Stimulated activated CD4-positive, alpha-beta T cell treated with anti-CD3 and anti-CD28 coated beads, Interleukin-15, amount 100 ng/mL, for 1 hour (primary cell): ENCODE measurements around the gene FLT4.
A peak's percentile ranks its signal among the peaks of the same experiment; 100 is the strongest.

ENCODE experiments used
- DNase-seq, 2 donors: peaks; one replicate each; pipeline ENCODE4 v3.0.0-alpha.2; 2020; ENCODE audit warnings: low read depth in 1 of 2, low spot score in 1 of 2

FLT4 gene

GRCh38 chr5:180609386-180609785 is 40.0 kb downstream of the FLT4 start:
- no peak for DNase-seq

GRCh38 chr5:180608572-180609310 is 40.7 kb downstream of the FLT4 start:
- no peak for DNase-seq

GRCh38 chr5:180607861-180608571 is 41.4 kb downstream of the FLT4 start:
- DNase-seq = no peak

GRCh38 chr5:180606215-180606785 is 43.1 kb downstream of the FLT4 start:
- DNase-seq = no peak

DNA sequence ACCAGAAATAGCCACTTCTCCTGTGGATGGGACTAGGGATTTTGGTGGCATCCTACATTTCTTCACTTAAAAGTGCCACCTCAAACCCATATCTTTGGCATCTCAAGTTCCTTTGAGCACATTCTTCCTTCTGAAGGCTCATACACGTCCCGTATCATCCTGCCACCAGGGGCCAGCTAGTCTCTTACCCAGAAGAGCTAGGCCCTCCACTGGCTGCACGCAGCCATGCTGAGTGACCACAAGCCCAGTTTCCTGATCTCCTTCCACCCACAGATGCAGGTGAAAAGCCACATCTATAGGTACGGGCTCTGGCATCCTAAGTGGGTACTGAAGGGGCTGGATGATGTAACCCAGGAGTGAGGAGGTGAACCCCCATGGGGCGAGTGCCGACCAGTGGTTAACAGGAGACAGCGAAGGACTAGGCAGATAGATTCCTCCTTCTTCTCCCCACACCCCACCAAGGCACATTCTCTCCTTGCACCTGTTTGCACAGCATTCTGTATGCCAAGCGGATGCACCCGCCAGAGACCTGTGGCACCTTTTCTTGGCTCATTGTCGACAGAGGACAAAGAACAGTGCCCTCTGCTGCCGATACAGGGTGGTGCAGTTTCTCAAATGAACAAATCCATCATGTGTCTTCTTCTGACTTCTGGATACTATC is 43.7 kb downstream of the FLT4 start:
- DNase-seq = peak in 1 of 2 donors; percentile 41

GRCh38 chr5:180604271-180604670 is 45.1 kb downstream of the FLT4 start:
- DNase-seq = no peak

- no peak for DNase-seq
Observed at GRCh38 chr5:180603076-180603594, 46.3 kb downstream of the FLT4 start.

DNA sequence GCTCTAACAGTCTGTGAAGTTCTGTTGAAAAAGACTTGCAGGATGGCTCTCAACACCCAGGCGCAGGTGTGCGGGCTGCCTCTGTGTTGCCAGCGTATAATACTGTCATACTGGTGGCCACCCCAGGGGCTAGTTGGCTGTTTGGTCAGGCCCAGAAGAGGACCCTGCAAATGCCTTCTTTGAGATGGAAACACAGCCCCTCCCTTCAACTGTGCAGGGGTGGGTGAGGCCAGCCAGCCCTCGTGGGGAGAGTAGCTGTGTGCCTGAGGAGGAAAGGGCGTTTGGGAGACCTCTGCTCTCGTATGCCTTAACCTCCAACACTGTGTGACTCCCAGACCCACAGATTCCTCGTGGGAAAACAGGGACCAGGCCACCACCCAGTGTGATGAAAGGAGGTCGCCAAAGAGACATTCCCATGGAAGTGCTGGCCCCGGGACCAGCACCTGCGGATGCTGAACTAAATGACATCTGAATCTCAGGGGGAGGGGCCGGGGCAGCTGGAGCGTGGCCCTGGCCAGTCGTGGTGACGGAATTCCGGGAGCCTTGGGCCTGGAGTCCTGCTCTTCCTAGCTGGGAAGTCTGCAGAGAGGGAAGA is 46.8 kb downstream of the FLT4 start:
- no peak for DNase-seq

DNA sequence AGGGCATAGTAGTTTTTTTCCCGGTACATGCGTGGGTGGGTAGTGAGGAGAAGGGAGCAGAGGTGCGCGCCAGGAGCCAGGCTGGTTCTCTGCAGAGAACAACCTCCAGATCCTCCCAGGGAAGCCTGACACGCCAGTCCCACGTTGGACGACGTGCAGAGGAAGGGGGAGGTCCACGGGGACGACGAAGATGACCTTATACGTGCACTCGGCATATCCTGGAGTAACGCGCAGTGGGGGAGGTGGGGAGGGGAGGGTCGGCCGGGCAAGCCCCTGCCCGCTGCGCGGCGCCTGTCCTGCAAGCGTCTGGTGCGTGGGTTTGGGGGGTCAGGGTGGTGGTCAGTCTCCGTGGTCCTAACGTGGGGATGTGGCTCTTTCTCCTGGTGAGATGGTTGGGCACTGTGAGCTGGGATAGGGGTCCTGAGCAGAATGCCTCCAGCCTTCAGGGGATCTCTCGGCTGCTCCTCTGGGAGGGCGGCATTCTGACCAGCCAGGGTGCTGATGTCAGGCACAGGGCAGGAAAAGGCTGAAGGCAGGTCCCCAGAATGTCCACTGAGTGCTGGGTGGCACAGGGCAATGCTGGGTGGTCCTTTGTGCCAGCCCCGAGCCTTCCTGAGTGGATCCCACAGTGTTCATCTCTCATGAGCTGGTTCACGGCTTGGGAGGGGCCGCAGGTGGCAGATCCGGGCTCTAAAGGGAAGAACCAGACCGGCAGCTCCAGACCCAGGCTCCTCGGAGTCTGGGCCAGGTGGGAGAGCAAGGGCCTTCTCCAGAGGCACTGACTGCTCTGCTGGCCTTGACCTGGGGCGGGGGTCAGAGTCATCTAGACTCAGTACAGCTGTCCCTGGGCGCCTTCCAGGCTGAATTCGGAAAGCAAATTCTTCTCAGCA is 47.6 kb downstream of the FLT4 start:
- no peak for DNase-seq

- DNase-seq = no peak
Observed at GRCh38 chr5:180600554-180601041, 48.8 kb downstream of the FLT4 start.

DNA sequence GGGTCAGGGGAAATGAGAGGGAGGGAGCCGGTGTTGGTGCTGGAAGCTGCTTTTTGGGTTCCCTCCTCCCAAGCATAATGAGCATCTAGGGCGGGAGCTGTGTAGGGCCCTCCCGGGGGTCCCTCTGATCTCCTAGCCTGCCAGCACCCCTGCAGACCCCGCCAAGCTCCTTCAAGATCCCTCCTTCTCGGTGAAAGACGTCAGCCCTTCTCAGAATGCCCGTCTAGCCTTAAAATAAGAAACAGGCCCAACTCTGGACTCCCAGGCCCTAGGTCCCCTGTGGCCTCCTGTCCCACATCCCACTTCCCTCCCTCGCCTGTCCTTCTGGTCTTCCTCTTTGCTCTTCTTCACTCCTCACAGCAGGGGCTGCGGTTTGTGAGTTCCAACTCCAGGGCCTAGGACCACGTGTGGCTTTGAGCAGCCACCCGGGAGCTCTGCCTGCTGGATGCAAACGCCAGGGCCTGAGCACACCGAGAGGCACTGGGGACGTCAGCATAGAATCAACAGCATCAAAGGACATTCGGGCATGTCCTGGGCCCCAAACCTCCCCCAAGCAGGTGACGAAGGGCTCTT is 49.3 kb downstream of the FLT4 start:
- no peak for DNase-seq

DNA sequence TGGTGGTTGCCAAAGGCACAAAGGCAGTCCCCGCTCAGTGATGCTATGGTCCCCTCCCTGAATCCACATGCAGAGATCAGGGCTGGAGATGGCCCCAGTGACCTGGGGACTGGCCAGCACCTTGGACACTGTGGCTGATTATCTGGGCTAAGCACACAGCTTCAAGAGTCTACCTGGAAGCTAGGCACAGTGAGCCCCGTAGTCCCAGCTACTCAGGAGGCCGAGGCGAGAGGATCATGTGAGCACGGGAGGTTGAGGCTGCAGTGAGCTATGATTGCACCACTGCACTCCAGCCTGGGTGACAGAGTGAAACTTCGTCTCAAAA is 49.8 kb downstream of the FLT4 start:
- DNase-seq = no peak

DNA sequence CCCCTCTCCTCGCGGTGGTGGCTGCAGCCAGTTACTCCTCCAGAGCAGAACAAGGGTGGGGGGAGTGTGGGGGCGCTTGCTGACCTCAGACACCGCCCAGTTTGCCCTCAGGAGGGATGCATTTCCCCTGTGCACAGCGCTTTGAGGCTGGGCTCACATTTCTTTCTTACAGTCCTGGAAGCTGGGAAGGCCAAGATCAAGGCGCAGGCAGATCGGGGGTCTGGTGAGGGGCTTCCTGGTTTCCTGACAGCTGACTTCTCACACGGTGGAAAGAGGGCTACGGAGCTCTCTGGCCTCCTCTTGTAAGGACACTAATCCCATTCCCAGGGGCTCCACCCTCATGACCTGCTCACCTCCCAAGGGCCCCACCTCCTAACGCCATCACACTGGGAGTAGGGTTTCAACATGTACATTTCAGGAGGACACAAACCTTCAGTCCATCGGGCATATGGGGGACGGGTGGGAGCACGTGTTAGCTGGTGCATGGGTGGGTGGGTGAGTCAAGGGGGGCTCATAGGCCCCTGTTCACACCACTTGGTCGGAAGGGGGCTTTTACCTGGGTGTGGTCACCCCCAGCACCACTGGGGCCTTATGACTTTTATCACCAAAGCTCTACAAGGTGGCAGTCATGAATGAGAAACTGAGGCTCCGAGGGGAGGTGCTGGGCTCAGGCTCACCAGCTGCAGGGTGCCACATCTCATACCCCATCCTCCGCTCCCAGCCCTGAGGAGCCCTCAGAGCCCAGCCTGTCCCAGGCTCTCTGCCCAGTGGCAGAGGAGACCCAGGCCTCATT is 50.4 kb downstream of the FLT4 start:
- DNase-seq = no peak

DNA sequence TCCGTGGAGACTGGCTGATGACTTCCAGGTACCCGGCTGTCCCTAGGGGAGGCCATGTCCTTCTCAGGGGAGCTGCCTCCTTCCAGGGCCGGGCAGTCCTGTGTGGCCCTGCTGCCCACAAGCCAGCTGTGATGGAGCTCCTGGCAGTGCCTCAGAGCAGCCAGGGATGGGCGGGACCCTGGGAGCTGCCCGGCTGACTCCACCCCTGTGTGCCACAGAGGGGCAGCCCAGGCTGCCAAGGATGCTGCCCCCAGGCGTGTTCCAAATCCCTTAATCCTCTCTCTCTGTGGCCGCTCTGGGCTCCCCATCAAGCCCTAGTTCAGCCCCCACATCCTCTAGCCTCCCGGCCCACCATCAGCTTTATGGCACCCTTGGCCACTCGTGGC is 51.1 kb downstream of the FLT4 start:
- no peak for DNase-seq

GRCh38 chr5:180596668-180597231 is 52.6 kb downstream of the FLT4 start:
- no peak for DNase-seq

GRCh38 chr5:180596115-180596667 is 53.2 kb downstream of the FLT4 start:
- DNase-seq = no peak

GRCh38 chr5:180595381-180596114 is 53.9 kb downstream of the FLT4 start:
- DNase-seq = no peak

DNA sequence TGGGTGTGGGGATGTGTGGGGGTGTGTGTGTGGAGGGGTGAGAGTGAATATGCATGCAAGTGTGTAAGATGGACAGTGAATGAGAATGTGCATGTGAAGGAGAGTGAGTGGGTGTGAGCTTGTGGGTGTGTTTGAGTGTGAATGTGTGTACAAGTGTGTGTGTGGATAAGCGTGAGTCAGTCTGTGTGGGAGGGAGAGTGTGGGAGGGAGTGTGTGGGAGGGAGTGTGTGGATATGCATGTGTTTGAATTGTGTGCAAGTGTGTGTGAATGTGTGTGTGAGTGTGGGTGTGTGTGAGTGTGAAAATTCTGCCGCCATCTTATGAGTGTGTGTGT is 54.4 kb downstream of the FLT4 start:
- no peak for DNase-seq
